ENCODE measurements around the gene HNF4A. TPM values are rescaled to one million over a fixed set of nuclear protein-coding genes. Genes with fewer than 3 reads are reported as not detected.

The HNF4A gene
- total and polyA plus RNA-seq, 2 of the 13 experiments (the other 11 are each of a cell fraction or from before 2014, with no cell fraction given), result 80.9 to 169 TPM

GRCh38 chr20:44392776-44393607 is 37.5 kb downstream of the HNF4A start (continued):
- no peak for TF ChIP-seq ZNF746 (CRISPR knock-in tag; IDR thresholded peaks at IDR 0.05)
- TF ChIP-seq AKAP8 (CRISPR knock-in tag; IDR thresholded peaks at IDR 0.05), result peak; percentile 93
- TF ChIP-seq ZNF382 (CRISPR knock-in tag; IDR thresholded peaks at IDR 0.05; ENCODE audit: borderline replicate concordance), result no peak
- no peak for TF ChIP-seq ZNF597 (CRISPR knock-in tag; IDR thresholded peaks at IDR 0.05)
- TF ChIP-seq ZNF570 (CRISPR knock-in tag; IDR thresholded peaks at IDR 0.05; ENCODE audit: borderline replicate concordance), result no peak
- TF ChIP-seq ZNF274 (CRISPR knock-in tag; IDR thresholded peaks at IDR 0.05), result no peak; the same call in 1 of the 2 replicates
- TF ChIP-seq FOXP1 (IDR thresholded peaks at IDR 0.05), result no peak
- TF ChIP-seq FOXP1 (CRISPR knock-in tag; IDR thresholded peaks at IDR 0.05), result peak; percentile 95
- 0 out of 2 replicates have a peak, but pooled peaks have one; percentile 13 for TF ChIP-seq MYNN (CRISPR knock-in tag; IDR thresholded peaks at IDR 0.05; ENCODE audit: low read depth)
- peak; percentile 78; the same call in 1 of the 2 replicates for TF ChIP-seq NR0B2 (CRISPR knock-in tag; IDR thresholded peaks at IDR 0.05)
- TF ChIP-seq HMG20A (CRISPR knock-in tag; IDR thresholded peaks at IDR 0.05; ENCODE audit: borderline replicate concordance), result no peak; the same call in none of the 2 replicates
- peak; percentile 33; the same call in 1 of the 2 replicates for TF ChIP-seq MXD1 (CRISPR knock-in tag; IDR thresholded peaks at IDR 0.05)
- TF ChIP-seq TEAD2 (CRISPR knock-in tag; IDR thresholded peaks at IDR 0.05), result 0 out of 2 replicates have a peak, but pooled peaks have one; percentile 38
- TF ChIP-seq CHCHD3 (CRISPR knock-in tag; IDR thresholded peaks at IDR 0.05), result no peak
- no peak for TF ChIP-seq ZNF101 (CRISPR knock-in tag; IDR thresholded peaks at IDR 0.05; ENCODE audit: borderline replicate concordance, low read depth)
- no peak for TF ChIP-seq MLXIP (CRISPR knock-in tag; IDR thresholded peaks at IDR 0.05; ENCODE audit: borderline replicate concordance)
- TF ChIP-seq FLYWCH1 (CRISPR knock-in tag; IDR thresholded peaks at IDR 0.05), result no peak
- TF ChIP-seq ZNF691 (CRISPR knock-in tag; IDR thresholded peaks at IDR 0.05; ENCODE audit: borderline replicate concordance, low read depth), result peak; percentile 11; the same call in 1 of the 2 replicates
- no peak for TF ChIP-seq MTA1 (CRISPR knock-in tag; IDR thresholded peaks at IDR 0.05; ENCODE audit: borderline replicate concordance)
- peak; percentile 48; the same call in 1 of the 2 replicates for TF ChIP-seq HOXD1 (CRISPR knock-in tag; IDR thresholded peaks at IDR 0.05)
- TF ChIP-seq ZBTB43 (CRISPR knock-in tag; conservative IDR thresholded peaks at IDR 0.05), result 0 out of 2 replicates have a peak, but pooled peaks have one; percentile 16
- TF ChIP-seq KDM6A (CRISPR knock-in tag; IDR thresholded peaks at IDR 0.05; ENCODE audit: low read depth), result peak; percentile 27; the same call in 1 of the 2 replicates
